Activated B cell treated with CpG ODN at 0.5 μM for 24 hours (primary cell): ENCODE data around the gene NFIA. TPM values are rescaled to one million over a fixed set of nuclear protein-coding genes. Genes with fewer than 3 reads are reported as not detected.
A peak's percentile ranks its signal among the peaks of the same experiment; 100 is the strongest.

ENCODE experiments used
- ATAC-seq: fragments of 200-7000 bp; cut with Tn5 transposase; one replicate; pipeline ENCODE4 v1.10.0; 2021; ENCODE audit warnings: low read depth, mild to moderate bottlenecking, moderate library complexity
- CTCF ChIA-PET: fragments of 350-600 bp; sonication (Branson Sonifier 250); formaldehyde crosslinking; loops from one replicate; lab custom pipeline; 2021; ENCODE audit warnings: antibody characterized with exemption; lab: Charles Lee
- POLR2A ChIA-PET: fragments of 350-600 bp; sonication (Branson Sonifier 250); formaldehyde crosslinking; loops from one replicate; lab custom pipeline; 2021; ENCODE audit warnings: antibody characterized with exemption; lab: Charles Lee
- DNase-seq: peaks from one replicate; pipeline ENCODE4 v3.0.0; 2022
- H3K27ac Mint-ChIP-seq: one replicate; pipeline ENCODE4 v1.8.0; 2020; ENCODE audit warnings: mixed read lengths
- H3K27me3 Mint-ChIP-seq: one replicate; pipeline ENCODE4 v1.8.0; 2021; ENCODE audit warnings: mixed read lengths
- H3K36me3 Mint-ChIP-seq: one replicate; pipeline ENCODE4 v1.8.0; 2021; ENCODE audit warnings: low read depth, mixed read lengths
- H3K4me1 Mint-ChIP-seq: one replicate; pipeline ENCODE4 v1.8.0; 2021; ENCODE audit warnings: mixed read lengths
- H3K4me3 Mint-ChIP-seq: one replicate; pipeline ENCODE4 v1.8.0; 2020; ENCODE audit warnings: mild to moderate bottlenecking, mixed read lengths
- H3K9me3 Mint-ChIP-seq: one replicate; pipeline ENCODE4 v1.8.0; 2020; ENCODE audit warnings: mixed read lengths
- CTCF ChIP-seq: fragments of 200-600 bp; IDR thresholded peaks from one replicate; pipeline ENCODE4 v1.8.0; 2022; ENCODE audit warnings: antibody characterized with exemption, mild to moderate bottlenecking
- intact Hi-C: fragments of 100-400 bp; cut with micrococcal nuclease; formaldehyde crosslinking; loops from one replicate; pipeline ENCODE4 v1.15.1; 2024
- total RNA-seq: library from RNA; stranded (reverse); gene quantifications from 2 replicates; pipeline ENCODE4 v1.2.3, GENCODE V29; 2022

Gene NFIA
- total RNA-seq, 1 donor from 2014 or later, result 0.13 TPM

GRCh38 chr1:61083807-61084440, 1.6 kb downstream of the NFIA start:
- Mint-ChIP-seq H3K9me3 (no peaks in the 10 kb centered on the region), H3K27ac (no peak overlapping the region), H3K4me3 (peak overlapping the region; percentile 83), H3K36me3 (peaks cover 2% of the 10 kb centered on the region), H3K4me1 (peaks cover 17% of the 10 kb centered on the region), H3K27me3 (peaks cover 49% of the 10 kb centered on the region)
- ATAC-seq, result no peak
- intact Hi-C loops, result loop anchor here (1.0 to 5.0 kb wide), 2 partner anchors 8 to 42 kb away; no protein-coding TSS in a partner anchor
- ChIA-PET CTCF (no interaction called here), POLR2A (interaction anchor here (1.2 kb wide), 1 partner anchor 34 kb away, joined by 6 read pairs; no protein-coding TSS in a partner anchor)
- no peak for TF ChIP-seq CTCF
- DNase-seq, result no peak

- POLR2A ChIA-PET, result interaction anchor here (1.2 kb wide), 1 partner anchor 35 kb away, joined by 6 read pairs; no protein-coding TSS in a partner anchor
- CTCF ChIA-PET, result no interaction called here
- no peak overlapping the region for H3K27ac Mint-ChIP-seq
- ATAC-seq (no peak), DNase-seq (no peak)
- intact Hi-C loops, result loop anchor here (1.0 to 5.0 kb wide), 2 partner anchors 8 to 42 kb away; no protein-coding TSS in a partner anchor
- H3K4me3 Mint-ChIP-seq, result peak overlapping the region; percentile 83
- peaks cover 16% of the 10 kb centered on the region for H3K4me1 Mint-ChIP-seq
- peaks cover 43% of the 10 kb centered on the region for H3K27me3 Mint-ChIP-seq
- H3K36me3 Mint-ChIP-seq, result peaks cover 2% of the 10 kb centered on the region
- no peaks in the 10 kb centered on the region for H3K9me3 Mint-ChIP-seq
- TF ChIP-seq CTCF, result no peak
These were observed 2.2 kb downstream of the NFIA start for GRCh38 chr1:61084491-61085031.

- H3K27me3 Mint-ChIP-seq, result peaks cover 36% of the 10 kb centered on the region
- no peak for TF ChIP-seq CTCF
These were observed 3.0 kb downstream of the NFIA start for GRCh38 chr1:61085206-61085982.

GRCh38 chr1:61085983-61086644, 3.8 kb downstream of the NFIA start:
- POLR2A ChIA-PET, result no interaction called here

More at GRCh38 chr1:61085206-61085982, 3.0 kb downstream of the NFIA start:
- no peak overlapping the region for H3K4me3 Mint-ChIP-seq
- H3K36me3 Mint-ChIP-seq, result peaks cover 2% of the 10 kb centered on the region
- ChIA-PET CTCF (no interaction called here), POLR2A (interaction anchor here (1.2 kb wide), 1 partner anchor 35 kb away, joined by 6 read pairs; no protein-coding TSS in a partner anchor)
- no peak for ATAC-seq
- DNase-seq, result no peak
- H3K27ac Mint-ChIP-seq, result no peak overlapping the region
- H3K4me1 Mint-ChIP-seq, result peaks cover 12% of the 10 kb centered on the region
- H3K9me3 Mint-ChIP-seq, result no peaks in the 10 kb centered on the region
- intact Hi-C loops, result no loop called here

More at GRCh38 chr1:61085983-61086644, 3.8 kb downstream of the NFIA start:
- TF ChIP-seq CTCF, result no peak
- no peak overlapping the region for H3K4me3 Mint-ChIP-seq
- CTCF ChIA-PET, result no interaction called here
- H3K27ac Mint-ChIP-seq, result no peak overlapping the region
- intact Hi-C loops, result no loop called here
- peaks cover 2% of the 10 kb centered on the region for H3K36me3 Mint-ChIP-seq
- no peaks in the 10 kb centered on the region for H3K9me3 Mint-ChIP-seq
- ATAC-seq (no peak), DNase-seq (no peak)
- H3K4me1 Mint-ChIP-seq, result peaks cover 10% of the 10 kb centered on the region
- peaks cover 31% of the 10 kb centered on the region for H3K27me3 Mint-ChIP-seq
